ENCODE data around the gene C4orf50. TPM values are rescaled to one million over a fixed set of nuclear protein-coding genes. Genes with fewer than 3 reads are reported as not detected.

The C4orf50 gene
- total RNA-seq, 5 donors from 2014 or later (not counting 1 experiment from before 2014, with no cell fraction given) = 0.28 to 3.0 (median 0.54) TPM

DNA sequence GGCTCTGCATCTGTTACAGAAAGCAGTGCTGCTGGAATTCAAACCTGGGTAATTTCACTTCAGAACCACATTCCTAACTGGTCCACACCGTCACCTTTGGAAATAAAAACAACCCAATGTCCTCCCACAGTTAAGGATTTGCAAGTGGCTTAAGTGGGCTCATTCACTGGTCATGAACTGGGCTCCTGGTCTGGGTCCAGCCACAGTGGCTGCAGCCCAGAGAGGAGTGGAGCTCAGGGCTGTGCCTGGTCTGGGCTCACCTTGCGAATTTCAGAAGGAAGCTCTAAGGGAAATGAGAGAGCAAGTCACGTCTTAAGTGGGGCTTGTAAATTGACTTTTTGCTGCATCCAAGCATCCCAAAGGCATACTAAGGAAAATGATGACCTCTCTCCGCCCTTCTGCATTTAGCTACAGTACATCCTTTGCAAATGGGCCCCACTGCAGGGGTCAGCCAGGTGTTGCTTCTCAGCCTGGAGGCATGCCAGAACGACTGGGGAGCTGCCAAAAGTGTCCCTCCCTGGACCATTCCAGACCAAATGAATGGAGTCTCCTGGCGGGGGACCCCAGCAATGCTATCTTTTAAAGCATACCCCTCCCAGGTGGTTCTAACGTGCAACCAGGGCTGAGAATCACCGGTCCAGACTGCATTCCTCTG is 99.8 kb downstream of the C4orf50 start:
- Histone ChIP-seq H3K4me3 (ENCODE audit: control insufficient read depth in 1 of 2, extremely low read depth in 1 of 2, low read length in 1 of 2) (no peak overlapping the region), H3K9me3 (no peaks in the 10 kb centered on the region), H3K4me1 (ENCODE audit: control insufficient read depth in 1 of 2, extremely low read depth in 1 of 2, insufficient read depth in 2 of 2, low read length in 2 of 2) (no peaks in the 10 kb centered on the region), H3K36me3 (ENCODE audit: control insufficient read depth in 2 of 2, extremely low read depth in 1 of 2, insufficient read depth in 1 of 2, low read length in 1 of 2) (no peaks in the 10 kb centered on the region), H3K27me3 (replicated peaks in 1 of 2; ENCODE audit: control insufficient read depth in 2 of 2, extremely low read depth in 1 of 2, insufficient read depth in 2 of 2, low read length in 1 of 2) (peaks cover 0 to 38% of the 10 kb centered on the region in 2 experiments), H3K27ac (ENCODE audit: low read length) (no peak overlapping the region)
- no peak overlapping the region for H3K4me3 Mint-ChIP-seq
- no peaks in the 10 kb centered on the region for H3K36me3 Mint-ChIP-seq
- ChIA-PET CTCF (no interaction called here), POLR2A (no interaction called here)
- H3K4me1 Mint-ChIP-seq = peaks cover 0 to 1% (median 0%) of the 10 kb centered on the region in 3 donors
- H3K9me3 Mint-ChIP-seq = peaks cover 0 to 7% (median 0%) of the 10 kb centered on the region in 3 donors
- DNase-seq (no peak), ATAC-seq (replicated peaks in 1 of 4) (no peak)
- 56% methylated on average over 4 of the region's 8 CpGs for WGBS (ENCODE audit: insufficient coverage)
- H3K27ac Mint-ChIP-seq = no peak overlapping the region
- peaks cover 23 to 28% of the 10 kb centered on the region in 2 donors for H3K27me3 Mint-ChIP-seq

DNA sequence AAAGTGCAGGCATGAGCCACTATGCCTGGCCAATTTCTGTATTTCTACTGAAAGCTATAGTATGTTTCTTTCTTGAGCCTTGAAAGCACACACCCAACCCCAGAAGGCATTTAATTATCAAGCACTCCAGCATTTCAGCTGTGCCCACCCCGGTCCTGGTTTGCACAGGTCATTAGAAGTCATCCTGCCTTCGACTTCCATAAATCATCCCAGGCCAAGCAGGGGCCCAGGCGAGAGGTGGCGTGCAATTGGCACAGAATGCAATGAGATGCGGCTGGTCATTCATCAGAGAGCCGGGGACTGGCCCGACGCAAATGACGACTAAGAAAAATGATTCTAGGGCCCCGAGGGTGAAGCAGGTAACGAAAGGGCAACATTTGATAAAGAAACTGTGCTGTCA is 100.6 kb downstream of the C4orf50 start:
- Histone ChIP-seq H3K36me3 (ENCODE audit: control insufficient read depth in 2 of 2, extremely low read depth in 1 of 2, insufficient read depth in 1 of 2, low read length in 1 of 2) (no peaks in the 10 kb centered on the region), H3K4me3 (ENCODE audit: control insufficient read depth in 1 of 2, extremely low read depth in 1 of 2, low read length in 1 of 2) (no peak overlapping the region), H3K27ac (ENCODE audit: low read length) (no peak overlapping the region), H3K4me1 (ENCODE audit: control insufficient read depth in 1 of 2, extremely low read depth in 1 of 2, insufficient read depth in 2 of 2, low read length in 2 of 2) (no peaks in the 10 kb centered on the region), H3K9me3 (no peaks in the 10 kb centered on the region), H3K27me3 (replicated peaks in 1 of 2; ENCODE audit: control insufficient read depth in 2 of 2, extremely low read depth in 1 of 2, insufficient read depth in 2 of 2, low read length in 1 of 2) (peaks cover 0 to 38% of the 10 kb centered on the region in 2 experiments)
- DNase-seq (no peak), ATAC-seq (replicated peaks in 1 of 4) (no peak)
- WGBS (ENCODE audit: insufficient coverage) = 59% methylated on average over 10 of the region's 11 CpGs
- peaks cover 0 to 1% (median 0%) of the 10 kb centered on the region in 3 donors for H3K4me1 Mint-ChIP-seq
- H3K36me3 Mint-ChIP-seq = no peaks in the 10 kb centered on the region
- peaks cover 0 to 5% (median 1%) of the 10 kb centered on the region in 3 donors for H3K9me3 Mint-ChIP-seq
- ChIA-PET CTCF (no interaction called here), POLR2A (no interaction called here)
- H3K27me3 Mint-ChIP-seq = peaks cover 21% of the 10 kb centered on the region in 2 donors
- H3K4me3 Mint-ChIP-seq = no peak overlapping the region
- H3K27ac Mint-ChIP-seq = no peak overlapping the region

DNA sequence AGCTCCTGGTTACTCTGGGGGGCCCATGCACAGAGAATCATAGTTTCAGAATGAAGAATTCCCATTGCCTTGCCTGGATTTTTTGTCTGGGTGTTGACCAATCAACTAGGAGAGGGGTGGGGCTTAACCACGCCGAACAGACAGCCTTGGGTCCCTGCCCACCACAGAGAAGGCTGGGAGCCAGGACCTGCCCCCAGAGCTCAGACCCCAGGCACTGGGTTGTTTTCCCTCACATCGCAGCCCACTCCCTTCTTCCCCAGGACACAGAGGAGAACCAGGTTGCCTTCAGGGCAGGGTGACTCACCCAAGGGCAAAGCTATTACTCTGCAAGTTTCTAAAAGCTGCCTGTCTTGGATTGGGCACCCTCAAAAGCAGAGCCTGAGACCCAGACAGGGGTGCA is 102.0 kb downstream of the C4orf50 start:
- ChIA-PET CTCF (no interaction called here), POLR2A (no interaction called here)
- H3K27ac ChIP-seq (ENCODE audit: low read length) = no peak overlapping the region
- H3K9me3 Mint-ChIP-seq = peaks cover under 1 to 10% (median 9%) of the 10 kb centered on the region in 3 donors
- H3K27me3 ChIP-seq (replicated peaks in 1 of 2; ENCODE audit: control insufficient read depth in 2 of 2, extremely low read depth in 1 of 2, insufficient read depth in 2 of 2, low read length in 1 of 2) = peaks cover 0 to 38% of the 10 kb centered on the region in 2 experiments
- H3K4me1 Mint-ChIP-seq = peaks cover 0 to 1% (median 0%) of the 10 kb centered on the region in 3 donors
- no peaks in the 10 kb centered on the region for H3K36me3 Mint-ChIP-seq
- H3K36me3 ChIP-seq (ENCODE audit: control insufficient read depth in 2 of 2, extremely low read depth in 1 of 2, insufficient read depth in 1 of 2, low read length in 1 of 2) = no peaks in the 10 kb centered on the region
- H3K9me3 ChIP-seq = no peaks in the 10 kb centered on the region
- H3K27me3 Mint-ChIP-seq = peaks cover 18% of the 10 kb centered on the region in 2 donors
- no peaks in the 10 kb centered on the region for H3K4me1 ChIP-seq (ENCODE audit: control insufficient read depth in 1 of 2, extremely low read depth in 1 of 2, insufficient read depth in 2 of 2, low read length in 2 of 2)
- H3K4me3 ChIP-seq (ENCODE audit: control insufficient read depth in 1 of 2, extremely low read depth in 1 of 2, low read length in 1 of 2) = no peak overlapping the region
- no peak overlapping the region for H3K27ac Mint-ChIP-seq
- WGBS (ENCODE audit: insufficient coverage) = no CpG with 5 or more reads among the region's 3 CpGs
- ATAC-seq (replicated peaks in 1 of 4) (no peak), DNase-seq (no peak)
- no peak overlapping the region for H3K4me3 Mint-ChIP-seq

DNA sequence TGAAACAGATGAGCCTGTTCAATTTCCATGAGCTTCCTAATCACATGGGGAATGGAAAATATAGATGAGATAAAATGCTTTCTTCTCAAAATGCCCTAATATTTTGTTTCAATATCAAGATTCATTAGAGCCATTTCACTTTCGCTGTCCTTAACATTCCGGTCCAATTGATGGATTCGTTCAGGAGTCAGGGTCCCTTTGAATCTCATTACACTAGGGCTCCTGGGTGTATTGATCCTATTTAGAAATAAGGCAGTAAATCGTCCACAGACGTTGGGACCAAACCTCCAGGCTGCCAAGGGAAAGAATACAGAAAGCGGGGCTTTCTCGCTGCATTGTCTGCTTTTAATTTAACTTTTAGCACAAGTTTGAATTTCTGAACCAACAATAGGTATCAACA is 104.8 kb downstream of the C4orf50 start:
- Histone ChIP-seq H3K36me3 (ENCODE audit: control insufficient read depth in 2 of 2, extremely low read depth in 1 of 2, insufficient read depth in 1 of 2, low read length in 1 of 2) (no peaks in the 10 kb centered on the region), H3K9me3 (no peaks in the 10 kb centered on the region), H3K27ac (ENCODE audit: low read length) (no peak overlapping the region), H3K4me1 (ENCODE audit: control insufficient read depth in 1 of 2, extremely low read depth in 1 of 2, insufficient read depth in 2 of 2, low read length in 2 of 2) (no peaks in the 10 kb centered on the region), H3K4me3 (ENCODE audit: control insufficient read depth in 1 of 2, extremely low read depth in 1 of 2, low read length in 1 of 2) (no peak overlapping the region), H3K27me3 (replicated peaks in 1 of 2; ENCODE audit: control insufficient read depth in 2 of 2, extremely low read depth in 1 of 2, insufficient read depth in 2 of 2, low read length in 1 of 2) (peaks cover 0 to 17% of the 10 kb centered on the region in 2 experiments)
- Mint-ChIP-seq H3K4me1 (peaks cover 0 to 1% (median 0%) of the 10 kb centered on the region in 3 donors), H3K36me3 (no peaks in the 10 kb centered on the region), H3K9me3 (peaks cover 12 to 23% (median 21%) of the 10 kb centered on the region in 3 donors), H3K27me3 (peaks cover 5 to 14% of the 10 kb centered on the region in 2 donors), H3K4me3 (no peak overlapping the region), H3K27ac (no peak overlapping the region)
- ChIA-PET POLR2A (no interaction called here), CTCF (no interaction called here)
- 77% methylated on average over 3 of the region's 7 CpGs for WGBS (ENCODE audit: insufficient coverage)
- ATAC-seq (replicated peaks in 1 of 4) (no peak), DNase-seq (no peak)

DNA sequence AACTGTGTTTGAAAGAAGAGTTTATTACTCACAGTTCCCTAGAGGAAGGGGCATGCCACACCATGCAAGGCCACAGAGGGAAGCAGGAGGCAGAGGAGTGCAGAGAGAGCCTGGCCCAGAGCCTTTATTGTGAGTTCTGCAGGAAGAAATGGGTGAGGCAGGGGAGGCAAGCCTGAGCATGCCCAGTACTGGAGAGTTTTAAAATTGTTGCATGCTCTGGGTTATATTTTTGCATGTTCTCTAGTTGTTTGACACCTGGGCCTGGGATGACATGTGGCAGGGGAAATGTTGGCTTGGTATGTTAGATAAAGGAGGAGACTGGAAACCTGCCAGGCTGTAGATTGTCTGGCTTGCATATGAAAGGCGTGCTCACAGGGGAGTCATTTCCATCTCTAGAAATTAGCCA is 105.6 kb downstream of the C4orf50 start:
- H3K4me1 ChIP-seq (ENCODE audit: control insufficient read depth in 1 of 2, extremely low read depth in 1 of 2, insufficient read depth in 2 of 2, low read length in 2 of 2) = no peaks in the 10 kb centered on the region
- H3K36me3 Mint-ChIP-seq = no peaks in the 10 kb centered on the region
- no peak overlapping the region for H3K4me3 Mint-ChIP-seq
- no peaks in the 10 kb centered on the region for H3K36me3 ChIP-seq (ENCODE audit: control insufficient read depth in 2 of 2, extremely low read depth in 1 of 2, insufficient read depth in 1 of 2, low read length in 1 of 2)
- H3K27me3 ChIP-seq (replicated peaks in 1 of 2; ENCODE audit: control insufficient read depth in 2 of 2, extremely low read depth in 1 of 2, insufficient read depth in 2 of 2, low read length in 1 of 2) = peaks cover 0 to 12% of the 10 kb centered on the region in 2 experiments
- POLR2A ChIA-PET = no interaction called here
- H3K9me3 ChIP-seq = no peaks in the 10 kb centered on the region
- H3K27ac Mint-ChIP-seq = no peak overlapping the region
- no CpG with 5 or more reads among the region's 1 CpG for WGBS (ENCODE audit: insufficient coverage)
- ATAC-seq (replicated peaks in 1 of 4) (no peak), DNase-seq (no peak)
- H3K9me3 Mint-ChIP-seq = peaks cover 13 to 24% (median 22%) of the 10 kb centered on the region in 3 donors
- H3K27me3 Mint-ChIP-seq = peaks cover 3 to 10% of the 10 kb centered on the region in 2 donors
- peaks cover 0 to 1% (median 0%) of the 10 kb centered on the region in 3 donors for H3K4me1 Mint-ChIP-seq
- H3K27ac ChIP-seq (ENCODE audit: low read length) = no peak overlapping the region
- H3K4me3 ChIP-seq (ENCODE audit: control insufficient read depth in 1 of 2, extremely low read depth in 1 of 2, low read length in 1 of 2) = no peak overlapping the region
- CTCF ChIA-PET = no interaction called here

DNA sequence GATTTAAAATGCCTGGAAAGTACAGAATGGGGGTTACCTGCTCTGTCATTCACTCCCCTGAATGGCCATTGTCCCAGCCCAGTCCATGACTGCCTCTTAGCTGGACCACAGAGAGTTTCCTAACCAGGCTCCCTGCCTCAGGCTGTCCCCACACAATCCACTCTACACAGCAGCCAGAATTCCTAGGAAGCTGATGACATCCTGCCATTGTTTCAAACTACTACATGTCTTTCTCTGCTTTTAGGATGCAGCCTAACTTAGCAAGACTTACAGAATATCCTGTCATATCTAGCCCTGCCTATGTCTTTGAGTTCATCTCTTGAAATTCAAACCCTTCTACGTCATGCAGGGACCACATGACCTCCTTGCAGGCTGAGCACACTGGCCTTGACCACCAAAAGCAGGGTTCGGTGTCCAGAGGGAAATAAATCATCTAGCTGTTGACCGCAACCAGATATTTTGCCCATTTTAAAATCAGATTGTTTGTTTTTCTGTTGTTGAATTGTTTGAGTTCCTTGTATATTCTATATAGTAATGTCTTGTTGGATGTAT is 109.3 kb downstream of the C4orf50 start:
- Mint-ChIP-seq H3K27ac (no peak overlapping the region), H3K9me3 (peaks cover 17 to 28% (median 23%) of the 10 kb centered on the region in 3 donors), H3K4me3 (no peak overlapping the region), H3K27me3 (peaks cover 16 to 24% of the 10 kb centered on the region in 2 donors), H3K36me3 (no peaks in the 10 kb centered on the region), H3K4me1 (no peaks in the 10 kb centered on the region)
- ChIA-PET POLR2A (no interaction called here), CTCF (no interaction called here)
- no peaks in the 10 kb centered on the region for H3K4me1 ChIP-seq (ENCODE audit: control insufficient read depth in 1 of 2, extremely low read depth in 1 of 2, insufficient read depth in 2 of 2, low read length in 2 of 2)
- DNase-seq (no peak), ATAC-seq (replicated peaks in 1 of 4) (no peak)
- no peak overlapping the region for H3K4me3 ChIP-seq (ENCODE audit: control insufficient read depth in 1 of 2, extremely low read depth in 1 of 2, low read length in 1 of 2)
- H3K27ac ChIP-seq (ENCODE audit: low read length) = no peak overlapping the region
- 38% methylated on average over 1 of the region's 3 CpGs for WGBS (ENCODE audit: insufficient coverage)
- no peaks in the 10 kb centered on the region for H3K36me3 ChIP-seq (ENCODE audit: control insufficient read depth in 2 of 2, extremely low read depth in 1 of 2, insufficient read depth in 1 of 2, low read length in 1 of 2)
- peaks cover 0 to 14% of the 10 kb centered on the region in 2 experiments for H3K27me3 ChIP-seq (replicated peaks in 1 of 2; ENCODE audit: control insufficient read depth in 2 of 2, extremely low read depth in 1 of 2, insufficient read depth in 2 of 2, low read length in 1 of 2)
- no peaks in the 10 kb centered on the region for H3K9me3 ChIP-seq

All from T-cell (primary cell).